Activated CD8-positive, alpha-beta memory T cell treated with anti-CD3 and anti-CD28 coated beads, Interleukin-2, amount 50 U/mL, for 1 hour (primary cell): Measurements from ENCODE around the gene TATDN2.

Source experiments
- DNase-seq: peaks from one replicate; pipeline ENCODE4 v3.0.0-alpha.2; 2020; ENCODE audit errors: extremely low read depth

Gene TATDN2

GRCh38 chr3:10248184-10248983 lies at the start of gene TATDN2:
Gene TATDN2 (plus strand): TSS chr3:10248459. CDS start chr3:10249201, 742 bp downstream.
- DNase-seq: peak; percentile 87

- peak; percentile 36 for DNase-seq
Observed at GRCh38 chr3:10198761-10199649, 49.3 kb upstream of the TATDN2 start.

- no peak for DNase-seq
Observed at GRCh38 chr3:10204921-10205320, 43.3 kb upstream of the TATDN2 start.

- no peak for DNase-seq
Observed at GRCh38 chr3:10205451-10206165, 42.7 kb upstream of the TATDN2 start.

DNA sequence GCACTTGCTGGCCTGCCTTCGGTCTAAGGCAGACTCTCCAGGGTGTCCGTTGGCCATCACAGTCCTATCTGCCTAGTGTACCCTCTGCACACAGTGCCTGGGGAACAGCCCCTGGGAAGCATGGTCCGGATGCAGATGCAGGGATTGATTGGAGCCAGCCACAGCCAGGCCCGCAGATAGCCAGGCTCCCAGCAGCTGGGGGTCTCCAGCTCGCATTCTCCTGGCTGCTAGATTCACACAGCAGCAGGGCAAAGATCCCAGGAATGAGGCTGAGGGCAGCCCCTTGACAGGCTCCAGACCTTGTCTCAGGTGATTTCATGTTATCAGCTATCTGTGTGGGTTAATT lies 42.1 kb upstream of the TATDN2 start:
- no peak for DNase-seq

GRCh38 chr3:10213156-10213792 lies 35.0 kb upstream of the TATDN2 start:
- no peak for DNase-seq

DNA sequence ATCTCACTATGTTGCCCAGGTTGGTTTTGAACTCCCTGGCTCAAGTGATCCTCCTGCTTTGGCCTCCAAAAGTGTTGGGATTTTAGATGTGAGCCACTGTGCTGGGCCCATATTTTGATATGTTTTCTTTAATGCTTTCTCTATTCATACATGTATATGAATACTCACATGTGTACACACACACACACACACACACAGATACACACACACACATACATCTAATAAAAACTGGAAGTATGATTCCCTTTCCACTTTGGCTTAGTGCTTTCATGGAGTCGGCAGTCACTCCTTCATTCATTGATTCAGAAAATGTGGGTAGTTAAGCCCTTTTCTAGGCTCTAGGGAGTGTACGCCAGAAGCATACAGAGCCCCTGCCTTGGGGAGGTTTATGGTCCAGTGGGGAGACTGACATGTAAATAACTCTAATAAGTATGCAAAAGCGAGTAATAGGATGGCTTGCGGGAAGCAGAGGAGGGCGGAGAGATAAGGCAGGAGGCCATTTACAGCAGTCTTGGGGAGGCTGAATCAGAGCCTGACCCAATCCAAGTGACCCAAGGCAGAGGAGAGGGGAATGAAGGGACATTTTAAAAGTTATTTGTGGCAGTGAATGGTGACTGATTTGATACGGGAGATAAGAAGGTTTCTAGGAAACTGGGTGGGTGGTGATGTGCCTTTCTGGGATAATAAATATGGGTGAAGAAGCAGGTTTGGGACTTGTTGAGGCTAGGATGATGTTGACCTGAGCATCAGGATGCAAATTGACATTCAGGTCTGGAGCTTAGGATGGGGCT lies 32.5 kb upstream of the TATDN2 start:
- no peak for DNase-seq

DNA sequence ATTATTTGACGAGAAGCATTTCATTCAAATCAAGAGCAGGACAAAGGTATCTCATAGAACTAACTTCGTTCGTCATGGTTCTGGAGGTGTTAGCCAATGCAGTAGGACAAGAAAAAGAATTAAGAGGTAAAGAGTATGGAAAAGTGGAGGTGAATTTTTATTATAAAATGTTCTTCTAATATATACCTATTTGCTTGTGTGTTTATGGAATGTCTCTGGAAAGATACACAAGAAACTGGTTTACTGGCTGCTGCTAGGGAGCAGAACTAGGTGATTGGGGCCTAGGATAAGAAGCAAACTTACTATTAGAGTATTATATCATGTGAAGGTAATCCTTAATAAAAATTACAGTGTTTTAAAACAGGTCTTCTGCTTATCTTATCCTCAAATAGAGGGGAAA lies 30.9 kb upstream of the TATDN2 start:
- no peak for DNase-seq

- DNase-seq: no peak
Observed at GRCh38 chr3:10219737-10220136, 28.5 kb upstream of the TATDN2 start.

DNA sequence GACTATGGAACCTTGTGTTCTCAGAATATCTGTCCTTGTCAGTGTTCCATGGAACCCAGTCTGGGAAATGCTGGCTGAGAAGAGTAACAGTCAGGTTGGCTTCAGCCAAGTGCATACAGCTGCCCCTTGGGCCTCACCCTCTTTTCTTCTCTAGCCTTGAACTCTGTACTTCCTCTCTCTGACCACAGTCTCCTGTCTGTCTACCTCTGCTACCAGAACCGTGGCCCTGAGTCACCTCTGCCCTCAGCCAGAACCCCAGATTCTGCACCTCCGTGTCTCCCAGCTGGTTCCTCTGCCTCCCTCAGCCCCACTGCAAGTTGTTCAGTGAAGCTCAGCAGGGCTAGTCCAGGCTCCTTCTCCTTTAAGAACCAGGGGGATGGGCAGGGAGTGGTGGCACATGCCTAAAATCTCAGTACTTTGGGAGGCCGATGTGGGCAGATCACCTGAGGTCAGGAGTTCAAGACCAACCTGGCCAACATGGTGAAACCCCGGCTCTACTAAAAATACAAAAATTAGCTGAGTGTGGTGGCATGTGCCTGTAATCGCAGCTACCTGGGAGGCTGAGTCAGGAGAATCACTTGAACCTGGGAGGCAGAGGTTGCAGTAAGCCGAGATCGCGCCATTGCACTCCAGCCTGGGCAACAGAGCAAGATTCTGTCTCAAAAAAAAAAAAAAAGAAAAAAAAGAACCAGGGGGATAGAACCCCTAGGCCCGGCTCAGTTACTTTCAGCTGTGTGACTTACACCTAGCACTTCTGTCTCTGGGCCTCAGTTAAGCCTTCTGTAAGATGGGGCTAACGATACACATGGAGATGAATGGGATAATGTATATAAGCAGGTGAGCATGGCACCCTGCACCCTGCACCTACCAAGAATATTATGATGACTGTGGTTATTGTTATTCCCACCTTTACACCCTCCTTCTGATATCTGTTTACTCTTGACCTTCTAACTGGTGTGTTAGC lies 24.3 kb upstream of the TATDN2 start:
- no peak for DNase-seq

DNA sequence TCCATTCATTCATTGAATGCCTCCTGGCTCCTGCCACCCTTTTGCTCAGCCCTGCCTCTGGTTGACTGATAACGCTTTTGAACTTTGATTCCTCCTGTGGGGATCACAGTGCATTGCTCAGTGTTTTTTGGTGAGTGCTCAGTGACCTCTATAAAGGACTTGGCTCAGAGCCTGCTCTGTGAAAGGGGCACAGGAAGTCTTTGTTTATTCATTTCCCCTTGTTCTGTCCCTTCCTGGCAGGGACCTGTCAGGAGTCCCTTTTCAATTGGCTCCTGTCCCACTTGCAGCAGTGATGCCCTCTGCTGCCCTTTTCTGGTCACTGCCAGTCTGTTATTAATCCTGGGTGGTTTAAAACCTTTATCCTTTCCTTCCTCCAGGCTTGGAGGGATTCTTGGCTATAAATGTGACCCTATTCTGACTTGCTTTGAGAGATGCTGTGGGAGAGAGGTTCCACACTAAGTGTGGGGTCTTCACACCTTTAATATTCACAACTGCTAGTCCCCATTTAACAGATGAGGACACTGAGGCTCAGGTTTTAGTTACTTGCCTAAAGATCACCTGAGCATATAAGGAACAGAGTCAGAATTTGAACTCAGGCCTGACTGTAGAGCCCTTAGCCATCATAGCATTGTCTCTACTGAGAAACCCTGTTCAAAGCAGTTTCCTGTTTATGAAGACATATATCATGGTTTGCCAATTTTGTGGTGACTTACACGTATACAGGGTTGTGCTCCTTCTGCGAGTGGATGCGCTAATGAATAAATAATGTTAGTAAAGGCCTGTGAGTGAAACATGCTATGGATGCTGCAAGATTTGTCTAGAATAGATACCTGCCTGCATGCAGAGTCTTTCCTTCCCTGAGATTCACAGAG lies 23.2 kb upstream of the TATDN2 start:
- DNase-seq: no peak

DNA sequence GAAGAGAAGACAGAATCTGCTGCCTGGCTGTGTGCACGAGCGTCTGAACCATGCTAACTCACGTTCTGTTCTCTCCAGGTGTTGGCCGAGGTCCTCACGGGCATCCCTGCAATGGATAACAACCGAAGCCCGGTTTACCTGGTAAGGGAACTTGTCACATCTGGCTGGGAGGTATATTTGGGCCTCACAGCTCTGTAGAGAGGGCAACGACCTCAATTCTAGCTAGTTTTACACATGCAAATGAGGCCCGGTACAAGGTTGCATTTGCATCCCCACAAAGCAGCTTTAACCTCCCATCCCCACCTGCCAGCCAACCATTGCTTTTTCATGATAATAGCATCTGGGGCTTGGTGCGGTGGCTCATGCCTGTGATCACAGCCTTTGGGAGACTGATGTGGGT lies 22.0 kb upstream of the TATDN2 start:
- no peak for DNase-seq

GRCh38 chr3:10228248-10228950 lies 19.9 kb upstream of the TATDN2 start:
- no peak for DNase-seq

- DNase-seq: no peak
Observed at GRCh38 chr3:10229576-10229975, 18.7 kb upstream of the TATDN2 start.

- no peak for DNase-seq
Observed at GRCh38 chr3:10232137-10232536, 16.1 kb upstream of the TATDN2 start.

DNA sequence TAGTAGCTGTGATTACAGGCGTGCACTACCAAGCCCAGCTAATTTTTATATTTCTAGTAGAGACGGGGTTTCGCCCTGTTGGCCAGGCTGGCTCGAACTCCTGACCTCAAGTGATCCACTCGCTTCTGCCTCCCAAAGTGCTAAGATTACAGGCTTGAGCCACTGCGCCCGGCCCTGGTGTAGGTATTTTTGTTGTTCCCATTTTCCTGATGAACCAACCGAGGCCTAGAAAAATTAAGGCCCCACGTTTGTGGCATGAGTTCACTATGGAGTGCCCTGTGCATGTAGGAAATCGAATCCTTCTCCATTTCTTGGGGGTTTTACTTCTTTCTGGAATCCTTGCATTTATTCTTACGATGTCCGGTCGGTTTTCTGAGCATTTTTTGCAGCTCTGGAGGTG lies 14.3 kb upstream of the TATDN2 start:
- DNase-seq: no peak

- no peak for DNase-seq
Observed at GRCh38 chr3:10234526-10235230, 13.6 kb upstream of the TATDN2 start.

DNA sequence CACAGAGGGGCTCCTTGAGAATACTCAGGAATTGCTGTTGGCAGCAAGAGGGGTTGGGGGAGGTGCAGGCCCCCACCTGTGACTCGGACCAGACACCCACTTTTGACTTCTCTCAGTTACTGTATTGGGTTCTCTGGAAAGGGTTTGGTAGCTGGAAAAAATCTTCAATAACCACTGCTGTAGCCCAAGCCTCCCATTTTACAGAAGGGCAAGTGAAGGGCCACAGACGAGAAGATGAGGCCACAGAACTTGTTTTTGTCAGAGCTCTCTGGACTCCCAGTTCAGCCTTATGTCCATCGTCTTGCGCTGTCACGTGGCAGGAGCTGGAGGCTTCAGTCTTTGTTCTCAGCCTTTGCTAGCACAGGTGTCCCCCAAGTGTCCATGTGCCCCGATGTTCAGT lies 12.7 kb upstream of the TATDN2 start:
- no peak for DNase-seq
